IPS-15b (cell line): ENCODE measurements around the gene DELE1.

Experiments used
- H3K27me3 ChIP-seq: one replicate; pipeline ENCODE4 v1.6.1; 2013; ENCODE audit warnings: low read length; ENCODE audit not compliant: control insufficient read depth, insufficient read depth
- H3K36me3 ChIP-seq: one replicate; pipeline ENCODE4 v1.6.1; 2013; ENCODE audit warnings: low read length; ENCODE audit not compliant: control insufficient read depth, insufficient read depth
- H3K4me1 ChIP-seq: one replicate; pipeline ENCODE4 v1.6.1; 2013; ENCODE audit warnings: mild to moderate bottlenecking, low read length; ENCODE audit not compliant: control insufficient read depth, insufficient read depth
- H3K4me3 ChIP-seq: one replicate; pipeline ENCODE4 v1.5.1; 2013; ENCODE audit warnings: low read depth, low read length
- H3K9ac ChIP-seq: one replicate; pipeline ENCODE4 v1.6.1; 2013; ENCODE audit warnings: low read depth, mild to moderate bottlenecking, low read length
- H3K9me3 ChIP-seq: one replicate; pipeline ENCODE4 v1.6.1; 2013; ENCODE audit warnings: mild to moderate bottlenecking, low read length; ENCODE audit not compliant: control insufficient read depth, insufficient read depth

DELE1 gene

GRCh38 chr5:141966275-141966962 is 42.7 kb downstream of the DELE1 start:
- no peaks in the 10 kb centered on the region for H3K36me3 ChIP-seq
- no peak overlapping the region for H3K4me3 ChIP-seq
- H3K27me3 ChIP-seq = no peaks in the 10 kb centered on the region
- no peaks in the 10 kb centered on the region for H3K9me3 ChIP-seq
- no peak overlapping the region for H3K9ac ChIP-seq
- peaks cover 6% of the 10 kb centered on the region for H3K4me1 ChIP-seq

- Histone ChIP-seq H3K36me3 (no peaks in the 10 kb centered on the region), H3K27me3 (no peaks in the 10 kb centered on the region), H3K4me1 (peaks cover 6% of the 10 kb centered on the region), H3K4me3 (no peak overlapping the region), H3K9ac (no peak overlapping the region), H3K9me3 (no peaks in the 10 kb centered on the region)
Observed at GRCh38 chr5:141966963-141967333, 43.3 kb downstream of the DELE1 start.

GRCh38 chr5:141968914-141969608 is 45.4 kb downstream of the DELE1 start, which contains the start of gene RNF14:
Gene RNF14, plus strand, starts transcription at chr5:141969105. Its CDS starts 4,484 bp downstream, at chr5:141973589.
- H3K9ac ChIP-seq = peak within 1 kb of the TSS; percentile 67
- no peaks in the 10 kb centered on the region for H3K36me3 ChIP-seq
- peak within 1 kb of the TSS; percentile 90 for H3K4me3 ChIP-seq
- no peaks in the 10 kb centered on the region for H3K27me3 ChIP-seq
- peaks cover 6% of the 10 kb centered on the region for H3K4me1 ChIP-seq
- no peaks in the 10 kb centered on the region for H3K9me3 ChIP-seq

GRCh38 chr5:141969783-141970771 is 46.4 kb downstream of the DELE1 start:
- peaks cover 6% of the 10 kb centered on the region for H3K4me1 ChIP-seq

GRCh38 chr5:141973871-141974595 is 50.4 kb downstream of the DELE1 start:
- Histone ChIP-seq H3K9ac (no peak overlapping the region), H3K9me3 (no peaks in the 10 kb centered on the region), H3K27me3 (no peaks in the 10 kb centered on the region), H3K4me1 (peaks cover 3% of the 10 kb centered on the region), H3K4me3 (no peak overlapping the region), H3K36me3 (no peaks in the 10 kb centered on the region)

More at GRCh38 chr5:141969783-141970771, 46.4 kb downstream of the DELE1 start:
- peak overlapping the region; percentile 57 for H3K9ac ChIP-seq
- no peaks in the 10 kb centered on the region for H3K9me3 ChIP-seq
- peak overlapping the region; percentile 90 for H3K4me3 ChIP-seq
- no peaks in the 10 kb centered on the region for H3K36me3 ChIP-seq
- no peaks in the 10 kb centered on the region for H3K27me3 ChIP-seq

- no peaks in the 10 kb centered on the region for H3K4me1 ChIP-seq
- no peaks in the 10 kb centered on the region for H3K27me3 ChIP-seq
- no peaks in the 10 kb centered on the region for H3K9me3 ChIP-seq
- peaks cover 5% of the 10 kb centered on the region for H3K36me3 ChIP-seq
- H3K9ac ChIP-seq = no peak overlapping the region
- no peak overlapping the region for H3K4me3 ChIP-seq
Observed at GRCh38 chr5:141976176-141976575, 52.5 kb downstream of the DELE1 start.

GRCh38 chr5:141978389-141978788 is 54.7 kb downstream of the DELE1 start:
- no peaks in the 10 kb centered on the region for H3K4me1 ChIP-seq
- H3K4me3 ChIP-seq = no peak overlapping the region
- peaks cover 5% of the 10 kb centered on the region for H3K36me3 ChIP-seq
- H3K9me3 ChIP-seq = no peaks in the 10 kb centered on the region
- no peak overlapping the region for H3K9ac ChIP-seq
- no peaks in the 10 kb centered on the region for H3K27me3 ChIP-seq

GRCh38 chr5:141982626-141983025 is 59.0 kb downstream of the DELE1 start:
- Histone ChIP-seq H3K27me3 (no peaks in the 10 kb centered on the region), H3K4me3 (no peak overlapping the region), H3K9ac (no peak overlapping the region), H3K4me1 (no peaks in the 10 kb centered on the region), H3K36me3 (peaks cover 10% of the 10 kb centered on the region), H3K9me3 (no peaks in the 10 kb centered on the region)

GRCh38 chr5:141986072-141986471 is 62.4 kb downstream of the DELE1 start:
- no peaks in the 10 kb centered on the region for H3K4me1 ChIP-seq

GRCh38 chr5:141989720-141990119 is 66.0 kb downstream of the DELE1 start:
- peaks cover 5% of the 10 kb centered on the region for H3K36me3 ChIP-seq

More at GRCh38 chr5:141986072-141986471, 62.4 kb downstream of the DELE1 start:
- H3K9me3 ChIP-seq = no peaks in the 10 kb centered on the region
- H3K4me3 ChIP-seq = no peak overlapping the region
- no peak overlapping the region for H3K9ac ChIP-seq
- H3K36me3 ChIP-seq = peaks cover 5% of the 10 kb centered on the region
- H3K27me3 ChIP-seq = no peaks in the 10 kb centered on the region

More at GRCh38 chr5:141989720-141990119, 66.0 kb downstream of the DELE1 start:
- H3K4me3 ChIP-seq = no peak overlapping the region
- no peak overlapping the region for H3K9ac ChIP-seq
- no peaks in the 10 kb centered on the region for H3K9me3 ChIP-seq
- H3K27me3 ChIP-seq = no peaks in the 10 kb centered on the region
- no peaks in the 10 kb centered on the region for H3K4me1 ChIP-seq
